Adipocyte (in vitro differentiated cells): Measurements from ENCODE around the gene CAPS2.
A peak's percentile ranks its signal among the peaks of the same experiment; 100 is the strongest.
"Not testable (repeated sequence)": the region's sequence is repeated elsewhere in the genome, so short reads cannot be mapped to it uniquely, and the experiment has no call there.

ENCODE experiments used
- DNase-seq: peaks from one replicate; pipeline ENCODE4 v3.0.0-alpha.2; 2015; ENCODE audit warnings: low read depth
- H3K27me3 ChIP-seq: replicated peaks from 2 replicates; pipeline ENCODE4 v1.7.0; 2013; ENCODE audit warnings: mild to moderate bottlenecking, low read length, moderate library complexity; ENCODE audit not compliant: control insufficient read depth, insufficient read depth
- H3K36me3 ChIP-seq: 2 replicates; pipeline ENCODE4 v1.7.0; 2013; ENCODE audit warnings: low read length, mild to moderate bottlenecking, moderate library complexity; ENCODE audit not compliant: control insufficient read depth, insufficient read depth, severe bottlenecking
- H3K4me1 ChIP-seq: 2 replicates; pipeline ENCODE4 v1.7.0; 2013; ENCODE audit warnings: mild to moderate bottlenecking, low read length, moderate library complexity; ENCODE audit not compliant: control insufficient read depth, insufficient read depth
- H3K4me3 ChIP-seq: 2 replicates; pipeline ENCODE4 v1.7.0; 2013; ENCODE audit warnings: mild to moderate bottlenecking, low read length, moderate library complexity
- H3K9ac ChIP-seq: 2 replicates; pipeline ENCODE4 v1.7.0; 2013; ENCODE audit warnings: mild to moderate bottlenecking, low read length, moderate library complexity
- H3K9me3 ChIP-seq: 2 replicates; pipeline ENCODE4 v1.7.0; 2013; ENCODE audit warnings: mild to moderate bottlenecking, low read length, moderate library complexity; ENCODE audit not compliant: control insufficient read depth

The CAPS2 gene

DNA sequence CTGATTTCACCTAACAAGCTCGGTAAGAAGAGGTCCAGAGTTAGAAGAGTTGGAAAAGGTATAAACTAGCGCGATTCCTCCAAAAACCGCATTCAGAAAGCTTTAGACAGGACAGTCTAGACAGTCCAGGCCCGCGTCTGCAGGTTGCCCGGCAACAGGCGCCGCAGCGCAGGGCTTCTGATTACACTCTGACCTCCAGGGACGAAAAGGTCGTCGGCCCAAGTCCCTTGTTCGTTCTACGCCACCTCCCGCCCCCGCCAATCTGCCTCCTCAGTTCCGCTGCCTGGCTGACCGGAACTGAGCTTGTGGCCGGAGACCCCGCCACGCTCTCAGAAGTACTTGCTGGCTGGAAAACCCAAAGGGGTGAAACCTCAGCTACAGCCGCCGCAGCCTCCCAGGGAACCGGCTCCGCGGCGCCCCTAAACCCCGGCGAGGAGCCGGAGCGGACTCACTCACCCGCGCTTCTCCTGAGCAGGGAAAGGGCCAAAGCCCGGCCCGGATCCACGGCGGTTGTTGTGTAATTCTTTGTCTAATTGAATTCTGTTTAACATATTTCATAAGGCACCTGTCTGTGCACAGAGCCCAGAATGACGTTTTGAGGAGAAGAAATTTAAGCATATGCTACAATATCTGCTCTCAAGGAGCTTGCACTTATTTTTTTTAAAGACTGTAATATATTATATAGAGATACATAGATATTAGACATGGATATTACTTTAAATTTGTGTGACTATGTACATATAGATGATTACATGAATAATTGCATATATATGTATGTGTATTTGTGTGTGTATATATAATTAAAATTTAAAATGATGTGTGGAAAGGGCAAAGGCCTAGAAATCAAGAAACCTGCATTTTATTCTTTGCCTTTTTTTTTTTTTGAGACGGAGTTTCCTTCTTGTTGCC, at the start of gene CAPS2:
Gene CAPS2 (minus strand): TSS at position 407 of the 909 bp plus-strand sequence. CDS start 3,826 bp downstream, outside the sequence.
- no peaks in the 10 kb centered on the region for H3K36me3 ChIP-seq
- DNase-seq = peak; percentile 96
- no peaks in the 10 kb centered on the region for H3K27me3 ChIP-seq
- no peaks in the 10 kb centered on the region for H3K9me3 ChIP-seq
- H3K4me3 ChIP-seq = peak within 1 kb of the TSS; percentile 86
- H3K9ac ChIP-seq = peak within 1 kb of the TSS; percentile 78
- no peaks in the 10 kb centered on the region for H3K4me1 ChIP-seq

DNA sequence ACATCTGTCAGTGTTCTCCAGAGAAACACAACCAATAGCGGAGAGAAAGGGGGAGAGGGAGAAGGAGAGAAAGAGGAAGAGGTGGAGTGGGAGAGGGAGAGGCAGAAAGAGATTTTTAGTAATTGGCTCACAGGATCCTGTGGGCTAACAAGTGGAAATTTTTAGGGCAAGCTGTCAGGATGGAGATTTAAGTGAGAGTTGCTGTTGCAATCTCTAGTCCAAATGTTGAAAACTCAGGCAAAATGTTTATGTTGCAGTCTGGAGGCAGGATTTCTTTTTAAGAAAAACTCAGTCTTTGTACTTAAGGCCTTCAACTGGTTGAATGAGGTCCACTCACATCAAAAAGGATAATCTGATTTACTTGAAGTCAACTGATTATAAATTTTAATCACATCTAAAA, 48.2 kb upstream of the CAPS2 start:
- H3K4me3 ChIP-seq = no peak overlapping the region

DNA sequence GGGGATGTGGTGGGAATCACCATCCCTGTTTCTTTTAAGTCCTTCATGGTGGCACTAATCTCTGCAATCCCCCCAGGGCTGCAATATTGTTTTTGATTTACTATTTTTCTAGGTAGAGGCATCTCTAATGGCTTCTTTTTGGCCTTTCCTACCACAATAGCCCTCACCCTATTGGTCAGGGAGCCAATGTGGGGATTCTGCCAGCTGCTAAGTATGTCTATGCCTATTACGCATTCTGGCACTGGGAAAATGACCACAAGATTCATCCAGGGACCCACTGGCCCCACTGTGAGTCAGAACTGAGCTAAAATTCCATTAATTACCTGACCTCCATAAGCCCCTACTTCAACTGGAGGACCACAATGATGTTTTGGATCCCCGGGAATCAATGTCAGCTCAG, 44.8 kb upstream of the CAPS2 start:
- no peak overlapping the region for H3K4me3 ChIP-seq
- H3K9me3 ChIP-seq = no peaks in the 10 kb centered on the region
- DNase-seq = no peak
- no peaks in the 10 kb centered on the region for H3K27me3 ChIP-seq
- no peaks in the 10 kb centered on the region for H3K36me3 ChIP-seq
- H3K9ac ChIP-seq = no peak overlapping the region
- peaks cover 20% of the 10 kb centered on the region for H3K4me1 ChIP-seq

More for the DNA sequence above, 48.2 kb upstream of the CAPS2 start:
- no peaks in the 10 kb centered on the region for H3K27me3 ChIP-seq
- no peak overlapping the region for H3K9ac ChIP-seq
- no peaks in the 10 kb centered on the region for H3K36me3 ChIP-seq
- H3K4me1 ChIP-seq = peaks cover 20% of the 10 kb centered on the region
- no peaks in the 10 kb centered on the region for H3K9me3 ChIP-seq
- peak; percentile 83 for DNase-seq

DNA sequence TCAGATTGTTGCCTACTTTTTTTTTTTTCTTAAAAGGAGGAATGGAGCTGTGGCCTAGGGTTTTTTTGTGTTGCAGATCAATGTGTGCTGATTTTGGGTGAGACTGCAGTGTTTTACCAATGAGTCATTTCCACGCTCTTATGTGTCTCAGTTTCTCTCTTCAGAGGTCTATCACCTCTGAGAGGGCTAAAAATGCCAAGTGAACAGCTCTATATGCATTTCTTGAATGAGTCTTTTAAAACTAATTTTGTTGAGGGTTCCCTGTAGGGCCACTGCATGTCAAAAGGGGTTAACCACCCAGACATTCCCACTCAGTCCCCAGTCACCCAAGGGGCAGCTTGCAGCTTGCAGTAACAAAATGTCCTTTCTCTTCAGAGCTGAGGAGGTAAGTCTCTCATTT, 36.5 kb upstream of the CAPS2 start:
- H3K4me1 ChIP-seq = peaks cover 4% of the 10 kb centered on the region
- H3K36me3 ChIP-seq = no peaks in the 10 kb centered on the region
- H3K9me3 ChIP-seq = no peaks in the 10 kb centered on the region
- H3K4me3 ChIP-seq = no peak overlapping the region
- no peaks in the 10 kb centered on the region for H3K27me3 ChIP-seq
- H3K9ac ChIP-seq = no peak overlapping the region
- DNase-seq = peak; percentile 33

- Histone ChIP-seq H3K27me3 (no peaks in the 10 kb centered on the region), H3K4me1 (peaks cover 4% of the 10 kb centered on the region)
- peak; percentile 92 for DNase-seq
Measured at GRCh38 chr12:75364919-75365318, 34.8 kb upstream of the CAPS2 start.

GRCh38 chr12:75361408-75361807, 31.3 kb upstream of the CAPS2 start:
- no peak overlapping the region for H3K4me3 ChIP-seq
- no peak overlapping the region for H3K9ac ChIP-seq
- peaks cover 4% of the 10 kb centered on the region for H3K4me1 ChIP-seq
- DNase-seq = no peak
- H3K9me3 ChIP-seq = no peaks in the 10 kb centered on the region
- no peaks in the 10 kb centered on the region for H3K27me3 ChIP-seq
- H3K36me3 ChIP-seq = no peaks in the 10 kb centered on the region

More at GRCh38 chr12:75364919-75365318, 34.8 kb upstream of the CAPS2 start:
- no peak overlapping the region for H3K9ac ChIP-seq
- H3K9me3 ChIP-seq = no peaks in the 10 kb centered on the region
- no peak overlapping the region for H3K4me3 ChIP-seq
- H3K36me3 ChIP-seq = no peaks in the 10 kb centered on the region

DNA sequence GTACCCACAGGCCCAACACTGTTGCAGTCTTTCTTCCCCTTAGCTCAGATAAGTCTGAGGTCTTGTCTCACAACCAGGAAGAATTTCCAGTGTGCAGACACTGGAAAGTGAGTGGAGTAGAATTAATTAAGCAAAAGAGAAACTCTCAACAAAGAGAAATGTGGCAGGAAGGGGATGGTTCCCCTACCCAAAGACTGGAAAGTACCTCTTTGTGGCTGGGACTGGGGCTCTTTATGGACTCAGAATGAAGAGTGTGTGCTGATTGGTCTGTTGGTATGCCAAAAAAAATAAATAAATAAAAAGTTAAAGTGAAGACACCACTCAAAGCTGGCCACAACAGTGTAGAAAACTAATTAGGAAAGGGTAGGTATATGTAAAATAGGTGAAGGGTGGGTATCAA, 30.8 kb upstream of the CAPS2 start:
- Histone ChIP-seq H3K27me3 (no peaks in the 10 kb centered on the region), H3K9me3 (no peaks in the 10 kb centered on the region), H3K9ac (no peak overlapping the region), H3K36me3 (no peaks in the 10 kb centered on the region), H3K4me3 (no peak overlapping the region), H3K4me1 (peaks cover 4% of the 10 kb centered on the region)
- no peak for DNase-seq

GRCh38 chr12:75354011-75354410, 23.9 kb upstream of the CAPS2 start:
- Histone ChIP-seq H3K9ac (no peak overlapping the region), H3K4me1 (no peaks in the 10 kb centered on the region), H3K36me3 (no peaks in the 10 kb centered on the region), H3K4me3 (no peak overlapping the region), H3K27me3 (no peaks in the 10 kb centered on the region), H3K9me3 (peaks cover 10% of the 10 kb centered on the region)
- no peak for DNase-seq

DNA sequence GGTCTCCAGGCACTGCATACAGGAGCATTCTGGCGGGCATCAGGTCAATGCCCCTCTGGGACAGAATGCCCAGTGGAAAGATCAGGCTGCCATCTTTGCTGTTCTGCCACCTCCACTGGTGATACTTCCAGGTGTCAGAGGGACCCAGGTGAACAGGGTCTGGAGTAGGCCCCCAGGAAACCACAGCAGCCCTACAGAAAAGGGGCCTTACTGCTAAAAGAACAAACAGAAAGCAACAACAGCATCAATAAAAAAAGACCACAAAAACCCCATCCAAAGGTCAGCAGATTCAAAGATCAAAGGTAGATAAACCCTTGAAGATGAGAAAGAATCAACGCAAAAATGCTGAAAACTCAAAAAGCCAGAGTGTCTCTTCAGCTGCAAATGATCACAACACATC, 20.3 kb upstream of the CAPS2 start:
- no peaks in the 10 kb centered on the region for H3K27me3 ChIP-seq
- DNase-seq = no peak
- H3K9ac ChIP-seq = no peak overlapping the region
- no peak overlapping the region for H3K4me3 ChIP-seq
- no peaks in the 10 kb centered on the region for H3K4me1 ChIP-seq
- peaks cover 10% of the 10 kb centered on the region for H3K9me3 ChIP-seq
- no peaks in the 10 kb centered on the region for H3K36me3 ChIP-seq

- Histone ChIP-seq H3K4me1 (no peaks in the 10 kb centered on the region), H3K4me3 (no peak overlapping the region), H3K27me3 (no peaks in the 10 kb centered on the region), H3K36me3 (no peaks in the 10 kb centered on the region), H3K9me3 (peaks cover 5% of the 10 kb centered on the region), H3K9ac (no peak overlapping the region)
- DNase-seq = no peak
Measured at GRCh38 chr12:75349946-75350345, 19.8 kb upstream of the CAPS2 start.

DNA sequence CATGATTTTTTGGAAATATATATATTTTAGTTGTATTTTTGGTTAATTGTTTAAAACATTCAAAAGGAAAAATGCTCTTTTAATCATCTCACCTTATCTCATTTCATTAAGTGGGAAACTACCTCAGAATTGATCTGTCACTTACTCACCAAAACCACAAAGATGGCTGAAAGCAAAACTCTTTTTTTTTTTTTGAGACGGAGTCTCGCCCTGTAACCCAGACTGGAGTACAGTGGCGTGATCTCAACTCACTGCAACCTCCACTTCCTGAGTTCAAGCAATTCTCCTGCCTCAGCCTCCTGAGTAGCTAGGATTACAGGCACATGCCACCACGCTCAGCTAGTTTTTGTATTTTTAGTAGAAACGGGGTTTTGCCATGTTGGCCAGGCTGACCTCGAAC, 16.1 kb upstream of the CAPS2 start:
- not testable (repeated sequence) for H3K9me3 ChIP-seq, H3K36me3 ChIP-seq, H3K4me1 ChIP-seq, H3K9ac ChIP-seq, H3K4me3 ChIP-seq, H3K27me3 ChIP-seq, DNase-seq
